ENCODE data around the gene RASGEF1C. TPM values are rescaled to one million over a fixed set of nuclear protein-coding genes. Genes with fewer than 3 reads are reported as not detected.

The RASGEF1C gene
- total and polyA plus RNA-seq, 10 donors = 0.06 to 1.1 (median 0.21) TPM; not detected in 6

GRCh38 chr5:180116077-180116999, 92.7 kb downstream of the RASGEF1C start:
- no peak for TF ChIP-seq POLR2A (IDR thresholded peaks at IDR 0.05)
- TF ChIP-seq POLR2AphosphoS5 (IDR thresholded peaks at IDR 0.05) = no peak
- TF ChIP-seq, protein P1, sequence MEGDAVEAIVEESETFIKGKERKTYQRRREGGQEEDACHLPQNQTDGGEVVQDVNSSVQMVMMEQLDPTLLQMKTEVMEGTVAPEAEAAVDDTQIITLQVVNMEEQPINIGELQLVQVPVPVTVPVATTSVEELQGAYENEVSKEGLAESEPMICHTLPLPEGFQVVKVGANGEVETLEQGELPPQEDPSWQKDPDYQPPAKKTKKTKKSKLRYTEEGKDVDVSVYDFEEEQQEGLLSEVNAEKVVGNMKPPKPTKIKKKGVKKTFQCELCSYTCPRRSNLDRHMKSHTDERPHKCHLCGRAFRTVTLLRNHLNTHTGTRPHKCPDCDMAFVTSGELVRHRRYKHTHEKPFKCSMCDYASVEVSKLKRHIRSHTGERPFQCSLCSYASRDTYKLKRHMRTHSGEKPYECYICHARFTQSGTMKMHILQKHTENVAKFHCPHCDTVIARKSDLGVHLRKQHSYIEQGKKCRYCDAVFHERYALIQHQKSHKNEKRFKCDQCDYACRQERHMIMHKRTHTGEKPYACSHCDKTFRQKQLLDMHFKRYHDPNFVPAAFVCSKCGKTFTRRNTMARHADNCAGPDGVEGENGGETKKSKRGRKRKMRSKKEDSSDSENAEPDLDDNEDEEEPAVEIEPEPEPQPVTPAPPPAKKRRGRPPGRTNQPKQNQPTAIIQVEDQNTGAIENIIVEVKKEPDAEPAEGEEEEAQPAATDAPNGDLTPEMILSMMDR (IDR thresholded peaks at IDR 0.05 in 8 of 11, conservative IDR thresholded peaks at IDR 0.05 in 3 of 11) = no peak
- intact Hi-C loops (cut with DNase I; ENCODE audit: low total_unique reads) = no loop called here
- Histone ChIP-seq H3K9me3 (no peaks in the 10 kb centered on the region), H3K36me3 (no peaks in the 10 kb centered on the region), H3K4me3 (no peak overlapping the region), H3K27ac (no peak overlapping the region), H3K4me1 (peaks cover 0 to 4% (median 0%) of the 10 kb centered on the region in 6 donors), H3K27me3 (replicated peaks in 1 of 7) (peaks cover 0 to 47% (median 0%) of the 10 kb centered on the region in 7 donors)
- WGBS, 5 donors = 54 to 79% (median 72%) methylated on average over 21 to 31 of the region's 31 CpGs
- peak; percentile 57 for DNase-seq

GRCh38 chr5:180115326-180116076, 93.5 kb downstream of the RASGEF1C start:
- Histone ChIP-seq H3K27me3 (replicated peaks in 1 of 7) (peaks cover 0 to 49% (median 0%) of the 10 kb centered on the region in 7 donors), H3K27ac (no peak overlapping the region), H3K36me3 (no peaks in the 10 kb centered on the region), H3K9me3 (no peaks in the 10 kb centered on the region), H3K4me3 (no peak overlapping the region), H3K4me1 (peaks cover 0 to 4% (median 0%) of the 10 kb centered on the region in 6 donors)
- 69 to 89% (median 85%) methylated on average over 13 to 14 of the region's 14 CpGs for WGBS, 5 donors
- no peak for DNase-seq
- intact Hi-C loops (cut with DNase I; ENCODE audit: low total_unique reads) = no loop called here
- TF ChIP-seq, protein P1 (IDR thresholded peaks at IDR 0.05 in 8 of 11, conservative IDR thresholded peaks at IDR 0.05 in 3 of 11) = no peak
- TF ChIP-seq POLR2A (IDR thresholded peaks at IDR 0.05) (no peak), POLR2AphosphoS5 (IDR thresholded peaks at IDR 0.05) (no peak)

DNA sequence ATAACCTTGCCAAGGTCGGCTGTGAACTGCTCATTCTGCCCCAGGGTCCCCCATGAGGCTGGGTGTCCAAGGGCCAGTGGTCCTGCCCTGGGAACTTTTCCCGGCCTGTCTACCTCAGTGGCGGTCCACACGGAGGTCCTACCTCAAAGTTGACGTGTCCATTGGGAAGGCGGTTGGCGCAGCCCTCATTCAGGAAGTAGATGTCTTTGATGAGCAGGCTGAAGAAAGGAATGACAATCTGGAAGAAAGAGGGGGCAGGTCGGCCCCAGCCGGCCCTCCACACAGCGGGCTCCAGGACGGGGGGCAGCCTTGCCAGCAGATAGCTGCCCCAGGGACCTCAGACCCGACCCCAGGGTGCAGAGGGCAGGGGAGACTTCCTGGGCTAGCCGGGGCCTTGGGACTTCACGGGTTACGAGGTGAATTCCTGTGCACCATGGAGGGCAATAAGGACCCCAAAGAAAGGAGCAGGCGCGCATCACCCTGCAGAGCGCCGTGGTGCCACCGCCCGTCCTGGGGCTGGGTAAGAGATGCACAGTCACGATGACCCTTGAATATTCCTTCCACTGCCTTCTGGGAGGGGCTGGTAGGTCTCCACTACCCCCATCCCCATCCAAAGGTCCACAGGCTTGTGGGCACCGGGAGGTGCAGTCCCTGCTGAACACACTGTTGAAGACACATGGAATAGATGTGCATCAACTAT, 94.6 kb downstream of the RASGEF1C start:
- no peak for TF ChIP-seq POLR2A (IDR thresholded peaks at IDR 0.05)
- TF ChIP-seq, protein P1 (IDR thresholded peaks at IDR 0.05 in 8 of 11, conservative IDR thresholded peaks at IDR 0.05 in 3 of 11) = no peak
- no peak for TF ChIP-seq POLR2AphosphoS5 (IDR thresholded peaks at IDR 0.05)
- Histone ChIP-seq H3K4me1 (peaks cover 0 to 4% (median 0%) of the 10 kb centered on the region in 6 donors), H3K27me3 (replicated peaks in 1 of 7) (peaks cover 0 to 38% (median 0%) of the 10 kb centered on the region in 7 donors), H3K4me3 (no peak overlapping the region), H3K9me3 (no peaks in the 10 kb centered on the region), H3K36me3 (no peaks in the 10 kb centered on the region), H3K27ac (no peak overlapping the region)
- intact Hi-C loops (cut with DNase I; ENCODE audit: low total_unique reads) = no loop called here
- 86 to 91% (median 89%) methylated on average over 18 to 23 of the region's 23 CpGs for WGBS, 5 donors
- DNase-seq = peak; percentile 66
